GM12801 (cell line): ENCODE results near the gene TXNRD2.

Experiments
- TF ChIP-seq, protein P1 (sequence below): IDR thresholded peaks from one replicate; pipeline ENCODE4 v1.5.1; 2011; ENCODE audit warnings: control low read depth; ENCODE audit not compliant: insufficient read length; ENCODE audit errors: extremely low read depth

Gene TXNRD2

DNA sequence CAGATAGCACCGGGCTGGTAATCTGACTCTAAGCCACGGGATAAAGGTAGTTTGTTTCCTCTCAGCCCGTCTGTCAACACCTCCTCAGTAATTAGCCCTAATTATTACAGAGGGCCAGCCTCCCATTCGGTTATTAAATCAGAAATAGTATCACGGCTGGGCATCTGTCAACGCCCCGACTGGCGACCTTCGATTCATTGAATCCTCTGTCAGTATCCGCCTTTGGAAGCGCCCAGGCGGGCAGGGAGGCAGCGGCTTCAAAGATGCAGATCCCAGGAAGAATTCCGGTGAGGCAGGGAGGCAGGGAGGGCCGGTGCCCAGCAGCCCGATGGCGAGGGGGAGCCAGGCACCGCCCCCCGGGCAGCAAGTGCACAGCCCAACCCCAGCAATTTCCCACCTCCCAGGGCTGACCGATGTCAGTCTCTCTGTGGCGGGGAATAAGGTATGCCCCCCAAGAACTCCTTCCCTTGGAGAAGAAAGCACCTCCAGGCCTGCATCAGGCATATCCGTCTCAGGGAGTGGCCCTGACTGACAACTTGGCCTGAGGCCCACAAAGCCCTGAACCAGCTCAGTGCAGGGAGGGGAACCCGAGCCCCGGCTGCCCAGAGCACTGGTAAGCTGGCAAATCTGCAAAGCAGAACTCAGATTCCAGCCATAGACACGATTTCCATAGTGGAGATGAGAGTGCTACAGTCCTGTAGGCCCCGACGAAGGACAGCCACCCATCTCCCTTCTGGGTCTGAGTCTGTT lies 98.3 kb downstream of the TXNRD2 start:
- TF ChIP-seq, protein P1, sequence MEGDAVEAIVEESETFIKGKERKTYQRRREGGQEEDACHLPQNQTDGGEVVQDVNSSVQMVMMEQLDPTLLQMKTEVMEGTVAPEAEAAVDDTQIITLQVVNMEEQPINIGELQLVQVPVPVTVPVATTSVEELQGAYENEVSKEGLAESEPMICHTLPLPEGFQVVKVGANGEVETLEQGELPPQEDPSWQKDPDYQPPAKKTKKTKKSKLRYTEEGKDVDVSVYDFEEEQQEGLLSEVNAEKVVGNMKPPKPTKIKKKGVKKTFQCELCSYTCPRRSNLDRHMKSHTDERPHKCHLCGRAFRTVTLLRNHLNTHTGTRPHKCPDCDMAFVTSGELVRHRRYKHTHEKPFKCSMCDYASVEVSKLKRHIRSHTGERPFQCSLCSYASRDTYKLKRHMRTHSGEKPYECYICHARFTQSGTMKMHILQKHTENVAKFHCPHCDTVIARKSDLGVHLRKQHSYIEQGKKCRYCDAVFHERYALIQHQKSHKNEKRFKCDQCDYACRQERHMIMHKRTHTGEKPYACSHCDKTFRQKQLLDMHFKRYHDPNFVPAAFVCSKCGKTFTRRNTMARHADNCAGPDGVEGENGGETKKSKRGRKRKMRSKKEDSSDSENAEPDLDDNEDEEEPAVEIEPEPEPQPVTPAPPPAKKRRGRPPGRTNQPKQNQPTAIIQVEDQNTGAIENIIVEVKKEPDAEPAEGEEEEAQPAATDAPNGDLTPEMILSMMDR, result no peak

DNA sequence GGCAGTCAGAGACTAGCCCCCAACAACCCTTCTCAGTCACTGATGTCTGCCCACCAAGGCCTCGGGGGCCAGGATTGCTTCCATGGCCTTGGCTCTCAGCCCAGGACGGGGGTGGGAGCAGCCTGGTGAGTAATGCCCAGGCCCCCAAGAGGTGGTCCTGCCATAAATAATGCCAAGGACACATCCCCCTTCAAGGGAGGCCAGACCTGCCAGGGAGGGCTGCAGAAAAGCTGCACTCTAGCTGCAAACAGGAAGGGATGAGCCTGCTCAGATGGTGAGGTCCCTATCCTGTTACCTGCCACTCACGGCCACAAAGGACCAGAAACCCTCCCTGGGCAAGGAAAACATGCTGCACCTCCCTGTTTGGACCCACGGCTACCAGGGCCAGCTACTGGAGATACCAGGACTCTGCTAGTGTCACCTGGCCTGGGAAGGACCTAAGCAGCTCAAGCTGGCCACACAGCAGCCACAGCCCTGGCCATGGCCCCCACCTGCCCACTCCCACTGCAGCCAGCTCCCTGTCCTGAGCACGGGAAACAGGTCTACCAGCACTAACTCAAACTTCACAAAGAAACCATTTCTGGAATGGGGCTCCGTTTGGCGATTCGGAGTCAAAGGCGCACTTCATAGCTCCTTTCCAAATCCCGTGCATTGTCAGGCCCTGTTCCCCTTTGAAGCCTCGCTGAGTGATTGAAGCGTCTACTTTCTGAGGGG lies 99.1 kb downstream of the TXNRD2 start:
- TF ChIP-seq, protein P1, result no peak

DNA sequence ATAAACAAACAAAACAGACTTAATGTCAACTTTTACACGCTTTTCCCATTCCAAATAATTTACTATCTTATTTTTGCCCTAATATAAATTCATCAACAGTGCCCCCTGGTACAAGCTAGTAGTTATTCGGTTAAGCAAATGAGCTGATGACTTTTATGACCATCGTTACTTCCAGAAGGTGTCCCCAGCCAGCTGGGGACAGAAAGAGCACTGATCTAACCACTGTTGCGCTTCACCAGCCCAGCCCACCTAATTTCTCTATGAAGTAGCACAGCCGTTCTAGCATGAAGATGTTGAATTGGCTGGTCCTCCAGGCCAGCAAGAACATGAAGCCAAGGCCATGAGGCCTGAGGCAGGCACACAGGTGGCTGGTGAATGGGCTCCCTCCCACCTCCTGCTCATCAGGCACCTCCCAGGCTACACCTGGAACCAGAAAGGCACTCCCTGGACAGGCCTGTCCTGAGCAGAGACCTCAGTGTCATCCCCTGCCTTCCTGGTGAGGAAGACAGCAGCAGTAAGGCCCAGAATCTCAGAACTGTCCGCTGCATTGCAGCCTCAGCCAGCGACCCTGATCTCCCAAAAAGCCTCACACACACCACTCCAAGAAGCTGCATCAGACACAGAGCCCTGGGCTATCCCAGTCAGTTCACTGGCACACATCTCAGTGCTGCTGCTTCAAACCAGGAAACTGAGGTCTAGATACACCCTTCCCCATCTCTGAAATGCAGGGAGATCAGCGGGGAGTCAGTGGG lies 99.8 kb downstream of the TXNRD2 start:
- TF ChIP-seq, protein P1, result no peak

DNA sequence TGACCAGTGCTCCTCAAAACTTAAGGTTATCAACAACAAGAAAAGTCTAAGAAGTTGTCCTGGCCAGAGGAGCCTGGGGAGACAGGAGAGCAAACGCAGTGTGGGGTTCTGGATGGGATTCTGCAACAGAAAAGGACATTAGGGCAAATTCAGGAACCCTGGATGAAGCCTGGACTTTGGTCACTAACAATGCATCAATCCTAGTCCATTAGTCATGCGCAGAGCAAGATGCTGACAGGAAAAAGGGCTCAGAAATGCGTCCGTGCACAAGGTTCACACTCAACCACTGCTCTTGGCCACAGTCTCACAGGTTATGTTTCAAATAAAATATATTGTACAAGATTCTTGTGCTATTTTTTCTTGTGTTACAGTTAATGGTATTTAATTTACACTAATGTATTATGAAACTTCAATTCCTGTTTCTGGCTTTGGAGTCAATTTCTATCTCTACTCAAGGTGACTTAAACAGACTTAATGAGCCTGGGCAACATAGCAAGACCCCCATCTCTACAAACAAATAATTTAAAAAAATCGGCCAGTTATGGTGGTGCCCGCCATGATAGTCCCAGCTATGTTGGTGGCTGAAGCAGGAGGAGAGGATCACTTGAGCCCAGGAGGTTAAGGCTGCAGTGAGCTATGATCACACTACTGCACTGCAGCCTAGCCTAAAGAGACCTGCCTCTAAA lies 100.5 kb downstream of the TXNRD2 start:
- TF ChIP-seq, protein P1, result no peak

DNA sequence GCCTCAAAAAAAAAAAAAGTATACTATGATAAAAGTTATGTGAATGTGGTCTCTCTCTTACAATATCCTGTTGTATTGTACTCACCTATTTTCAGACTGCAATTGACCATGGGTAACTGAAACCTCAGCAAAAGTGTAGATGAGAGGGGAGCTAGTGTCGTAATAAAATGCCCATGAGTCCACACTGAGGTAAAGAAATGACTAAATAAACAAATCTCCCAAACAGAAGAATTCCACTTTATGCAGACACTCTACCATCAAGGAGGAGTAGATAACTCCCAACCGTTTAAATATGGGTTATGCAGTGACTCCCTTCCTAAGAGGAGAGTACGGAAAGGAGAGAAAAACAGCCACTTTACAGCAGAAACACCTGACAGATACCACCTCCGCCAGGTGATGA lies 101.6 kb downstream of the TXNRD2 start:
- TF ChIP-seq, protein P1, result no peak

DNA sequence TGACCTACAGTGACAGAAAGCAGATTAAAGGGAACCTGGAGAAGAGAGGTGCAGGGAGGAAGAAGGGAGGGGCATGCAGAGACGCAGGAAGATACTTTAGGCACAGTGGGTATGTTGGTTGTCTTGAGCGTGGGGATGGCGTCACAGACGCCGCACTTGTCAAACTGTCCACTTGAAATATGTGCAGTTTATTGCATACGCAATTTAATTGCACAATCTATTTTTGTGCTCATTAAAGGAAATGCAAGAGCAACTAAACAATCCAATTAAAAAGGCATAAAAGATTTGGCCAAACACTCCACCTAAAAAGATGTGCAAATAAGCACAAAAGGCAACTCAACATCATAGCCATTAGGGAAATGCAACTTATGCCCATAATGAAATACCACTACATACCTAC lies 103.7 kb downstream of the TXNRD2 start:
- TF ChIP-seq, protein P1, result no peak

DNA sequence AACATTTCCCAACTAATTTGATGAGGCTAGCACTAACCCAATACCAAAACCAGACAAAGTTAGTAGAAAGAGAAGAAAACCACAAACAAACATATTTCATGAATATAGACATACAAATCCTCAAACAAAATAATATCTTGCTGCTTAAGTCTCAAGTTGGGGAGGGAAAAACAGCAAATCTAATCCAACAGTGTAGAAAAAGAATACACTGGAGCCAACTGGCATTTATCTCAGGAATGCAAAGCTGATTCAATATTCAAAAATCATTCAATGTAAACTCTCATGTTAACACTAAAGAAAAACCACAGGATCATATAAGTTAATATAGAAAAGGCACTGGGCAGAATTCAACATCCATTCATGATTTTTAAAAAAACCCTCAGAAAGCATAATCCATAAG lies 105.1 kb downstream of the TXNRD2 start:
- TF ChIP-seq, protein P1, result no peak
